Measurements from ENCODE around the gene JOSD1. TPM values are rescaled to one million over a fixed set of nuclear protein-coding genes. Genes with fewer than 3 reads are reported as not detected.
A peak's percentile ranks its signal among the peaks of the same experiment; 100 is the strongest.

Gene JOSD1
- total and polyA plus RNA-seq, 2 of the 4 experiments (the other 2 are of a cell fraction): 30.2 to 35.8 TPM

GRCh38 chr22:38656256-38657044, 44.3 kb downstream of the JOSD1 start, which contains the start of the genes CBY1 and FAM227A:
TSS of gene CBY1 (plus strand) at chr22:38656638. CDS start at chr22:38668055, 11,417 bp downstream.
TSS of gene FAM227A (minus strand) at chr22:38656392. CDS start at chr22:38650168, 6,224 bp downstream.
- peak within 1 kb of the TSS; percentile 99 for H4K5ac ChIP-seq (ENCODE audit: low read depth, low read length)
- peak within 1 kb of the TSS; percentile 83 to 100 for H4K8ac ChIP-seq (ENCODE audit: low read depth in 2 of 2, low read length in 2 of 2)
- intact Hi-C loops (cut with micrococcal nuclease): no loop called here
- H2BK120ac ChIP-seq (ENCODE audit: low read depth, low read length): peak within 1 kb of the TSS; percentile 100
- H3K23ac ChIP-seq (ENCODE audit: low read depth, low read length): peak within 1 kb of the TSS; percentile 100
- ChIA-PET CTCF (interaction anchor here (0.7 kb wide), 1 partner anchor 25 kb away, joined by 4 read pairs; no protein-coding TSS in a partner anchor), POLR2A (ENCODE audit: unreplicated experiment) (no interaction called here)
- peaks cover 7% of the 10 kb centered on the region for H3K4me1 ChIP-seq (ENCODE audit: control insufficient read depth, insufficient read depth, low read length)
- H2BK20ac ChIP-seq (ENCODE audit: low read depth, low read length): peak within 1 kb of the TSS; percentile 100
- peak within 1 kb of the TSS; percentile 20; the same call in 1 of the 2 replicates for H2AK5ac ChIP-seq (ENCODE audit: low read depth, low read length)
- H4K20me1 ChIP-seq (ENCODE audit: insufficient read depth, low read length): no peaks in the 10 kb centered on the region; the same call in 1 of the 2 replicates
- H2BK15ac ChIP-seq (ENCODE audit: low read depth, low read length): peak within 1 kb of the TSS; percentile 99
- H2BK5ac ChIP-seq (ENCODE audit: low read depth, low read length, poor library complexity, severe bottlenecking): peak within 1 kb of the TSS; percentile 98
- H3K9me3 ChIP-seq (ENCODE audit: control insufficient read depth, insufficient read depth, low read length): no peaks in the 10 kb centered on the region
- peak within 1 kb of the TSS; percentile 100 for H3K4ac ChIP-seq (ENCODE audit: low read depth, low read length)
- peak within 1 kb of the TSS; percentile 100 for H4K91ac ChIP-seq (ENCODE audit: insufficient read depth, low read depth, low read length)
- peak within 1 kb of the TSS; percentile 98 for H3K9ac ChIP-seq (ENCODE audit: low read depth, low read length)
- no peaks in the 10 kb centered on the region for H3K27me3 ChIP-seq (ENCODE audit: control insufficient read depth, insufficient read depth, low read length)
- 0% methylated on average over 3 of the region's 66 CpGs; no CpG with 5 or more reads in 1 of the 2 experiments for whole genome bisulfite sequencing, 2 experiments (ENCODE audit: extremely low coverage in 2 of 2, insufficient read length in 1 of 2)
- peak within 1 kb of the TSS; percentile 96 for H2AK9ac ChIP-seq (replicated peaks; ENCODE audit: low read depth, low read length, poor library complexity)
- H3K36me3 ChIP-seq (ENCODE audit: control insufficient read depth, insufficient read depth, low read length): no peaks in the 10 kb centered on the region
- H3K4me2 ChIP-seq (ENCODE audit: low read depth, low read length): peak within 1 kb of the TSS; percentile 87
- H3K4me3 ChIP-seq (ENCODE audit: insufficient read depth, low read depth, low read length): peak within 1 kb of the TSS; percentile 73
- peak within 1 kb of the TSS; percentile 99 for H3K18ac ChIP-seq (ENCODE audit: low read depth, low read length)
- H3K79me1 ChIP-seq (ENCODE audit: low read depth in 1 of 2, low read length in 2 of 2): peaks cover 11 to 21% of the 10 kb centered on the region in 2 experiments
- in situ Hi-C loops (cut with MboI; ENCODE audit: low sequenced_read_pairs): no loop called here
- dilution Hi-C loops (cut with HindIII; ENCODE audit: low sequenced_read_pairs, unreplicated experiment): no loop called here
- H3K14ac ChIP-seq (replicated peaks; ENCODE audit: low read depth, low read length): peak within 1 kb of the TSS; percentile 100
- H2AFZ ChIP-seq (replicated peaks; ENCODE audit: low read length, poor library complexity): peak within 1 kb of the TSS; percentile 99
- DNase-seq (peak; percentile 76), ATAC-seq (ENCODE audit: low read depth) (peak; percentile 97)
- TF ChIP-seq RAD21 (IDR thresholded peaks at IDR 0.05; ENCODE audit: low read length): no peak
- peak; percentile 93; the same call in 1 of the 2 replicates for TF ChIP-seq CHD1 (IDR thresholded peaks at IDR 0.05; ENCODE audit: low read depth, low read length)
- peak; percentile 98 for TF ChIP-seq BHLHE40 (IDR thresholded peaks at IDR 0.05; ENCODE audit: low read depth, low read length)
- TF ChIP-seq MAZ (IDR thresholded peaks at IDR 0.05; ENCODE audit: borderline replicate concordance, low read depth, low read length): peak; percentile 17; the same call in 1 of the 2 replicates
- no peak for TF ChIP-seq MAFK (IDR thresholded peaks at IDR 0.05; ENCODE audit: low read depth, low read length)
- TF ChIP-seq MXI1 (IDR thresholded peaks at IDR 0.05; ENCODE audit: borderline replicate concordance, low read depth, low read length): peak; percentile 65; the same call in 1 of the 2 replicates
- peak; percentile 74 for TF ChIP-seq POLR2A (IDR thresholded peaks at IDR 0.05; ENCODE audit: low read depth, low read length)
- no peak for TF ChIP-seq SMC3 (IDR thresholded peaks at IDR 0.05; ENCODE audit: low read depth, low read length)
- TF ChIP-seq FOS (IDR thresholded peaks at IDR 0.05; ENCODE audit: low read depth, low read length): no peak
- no peak for TF ChIP-seq ELK1 (IDR thresholded peaks at IDR 0.05; ENCODE audit: borderline replicate concordance, low read depth, low read length)
- peaks cover 10% of the 10 kb centered on the region; the same call in 1 of the 2 replicates for H3K9me1 ChIP-seq (ENCODE audit: insufficient read depth, low read length)
- H3K56ac ChIP-seq (ENCODE audit: extremely low read depth, insufficient read depth, low read length): peak within 1 kb of the TSS; percentile 100
- TSS peak; percentile 61 for BruUV-seq (replicated peaks)
- H3K27ac ChIP-seq (ENCODE audit: insufficient read depth, low read length): peak within 1 kb of the TSS; percentile 95

Measured in IMR-90 (cell line).